Loucy (cell line): ENCODE results near the gene RITA1.

Experiments used
- EZH2phosphoT487 ChIP-seq: fragments of 200-600 bp; IDR thresholded peaks from 2 replicates; pipeline ENCODE4 v1.6.1; 2018; ENCODE audit warnings: antibody characterized with exemption, mild to moderate bottlenecking, moderate library complexity, borderline replicate concordance
- TF ChIP-seq, protein P1 (sequence below): fragments of 200-600 bp; sonication (generic); conservative IDR thresholded peaks from 2 replicates; pipeline ENCODE4 v1.5.1; 2014; ENCODE audit warnings: mild to moderate bottlenecking, antibody characterized with exemption, low read length

DNA sequence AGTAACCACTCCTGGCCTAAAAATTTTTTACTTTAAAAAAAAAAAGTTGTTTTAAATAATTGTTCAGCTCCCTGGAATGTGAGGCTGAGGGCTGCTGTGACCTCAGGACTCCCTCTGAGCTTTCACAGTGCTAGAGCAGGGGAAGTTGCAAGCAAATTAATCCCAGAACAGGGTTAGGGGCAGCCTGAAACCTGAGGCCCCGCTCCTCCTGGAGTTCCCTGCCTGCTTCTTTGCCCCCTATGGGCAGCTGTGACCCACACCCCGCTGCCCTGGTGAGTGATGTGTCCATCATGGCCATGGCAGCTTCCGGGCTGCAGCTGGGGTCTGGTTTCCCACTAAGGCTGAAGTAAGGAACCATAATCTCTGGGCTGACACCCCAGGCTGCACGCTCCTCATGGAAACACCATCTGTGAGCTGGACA, 9.5 kb downstream of the RITA1 start:
- TF ChIP-seq, protein P1, sequence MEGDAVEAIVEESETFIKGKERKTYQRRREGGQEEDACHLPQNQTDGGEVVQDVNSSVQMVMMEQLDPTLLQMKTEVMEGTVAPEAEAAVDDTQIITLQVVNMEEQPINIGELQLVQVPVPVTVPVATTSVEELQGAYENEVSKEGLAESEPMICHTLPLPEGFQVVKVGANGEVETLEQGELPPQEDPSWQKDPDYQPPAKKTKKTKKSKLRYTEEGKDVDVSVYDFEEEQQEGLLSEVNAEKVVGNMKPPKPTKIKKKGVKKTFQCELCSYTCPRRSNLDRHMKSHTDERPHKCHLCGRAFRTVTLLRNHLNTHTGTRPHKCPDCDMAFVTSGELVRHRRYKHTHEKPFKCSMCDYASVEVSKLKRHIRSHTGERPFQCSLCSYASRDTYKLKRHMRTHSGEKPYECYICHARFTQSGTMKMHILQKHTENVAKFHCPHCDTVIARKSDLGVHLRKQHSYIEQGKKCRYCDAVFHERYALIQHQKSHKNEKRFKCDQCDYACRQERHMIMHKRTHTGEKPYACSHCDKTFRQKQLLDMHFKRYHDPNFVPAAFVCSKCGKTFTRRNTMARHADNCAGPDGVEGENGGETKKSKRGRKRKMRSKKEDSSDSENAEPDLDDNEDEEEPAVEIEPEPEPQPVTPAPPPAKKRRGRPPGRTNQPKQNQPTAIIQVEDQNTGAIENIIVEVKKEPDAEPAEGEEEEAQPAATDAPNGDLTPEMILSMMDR, result no peak
- no peak for TF ChIP-seq EZH2phosphoT487
